Suprapubic skin (tissue), 3 donors: ENCODE data around the gene PANX2.

Experiments
- CTCF ChIP-seq, 2 donors: fragments of 200-600 bp in 1 of 2; fragments of 450-650 bp in 1 of 2; sonication (generic) in 1 of 2; IDR thresholded peaks; one replicate each; pipeline ENCODE4 v1.5.1; 2016 to 2019; ENCODE audit warnings: antibody characterized with exemption in 2 of 2, mild to moderate bottlenecking in 1 of 2, moderate library complexity in 1 of 2
- POLR2A ChIP-seq, 2 donors: fragments of 450-650 bp; IDR thresholded peaks; one replicate each; pipeline ENCODE4 v1.6.1; 2017; ENCODE audit warnings: antibody characterized with exemption in 2 of 2, mild to moderate bottlenecking in 2 of 2, moderate library complexity in 2 of 2

GRCh38 chr22:50129121-50129736 is 41.3 kb upstream of the PANX2 start:
- TF ChIP-seq CTCF (IDR thresholded peaks at IDR 0.05) (no peak), POLR2A (IDR thresholded peaks at IDR 0.05) (no peak)
